GM12801 (cell line): ENCODE measurements around the gene ATP2B1.

Experiments used
- TF ChIP-seq, protein P1 (sequence below): IDR thresholded peaks from one replicate; pipeline ENCODE4 v1.5.1; 2011; ENCODE audit warnings: control low read depth; ENCODE audit not compliant: insufficient read length; ENCODE audit errors: extremely low read depth

The ATP2B1 gene

DNA sequence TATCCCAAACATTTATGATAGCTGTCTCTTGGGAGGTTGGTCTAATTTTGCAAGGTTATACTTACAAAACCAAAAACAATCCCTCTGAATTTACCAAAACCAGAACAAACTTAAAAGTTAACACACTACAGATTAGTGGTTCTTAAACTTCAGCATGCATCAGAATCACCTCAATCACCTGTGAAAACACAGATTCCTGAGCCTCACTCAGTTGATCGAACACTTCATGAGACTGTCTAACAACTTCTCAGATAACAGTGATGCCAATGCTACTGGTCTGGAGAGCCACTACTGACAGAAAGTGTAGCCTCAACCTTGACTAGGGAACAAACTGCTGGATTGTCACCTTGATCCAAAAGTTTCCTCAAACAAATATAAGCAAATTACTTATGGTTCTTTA lies 44.2 kb downstream of the ATP2B1 start:
- TF ChIP-seq, protein P1, sequence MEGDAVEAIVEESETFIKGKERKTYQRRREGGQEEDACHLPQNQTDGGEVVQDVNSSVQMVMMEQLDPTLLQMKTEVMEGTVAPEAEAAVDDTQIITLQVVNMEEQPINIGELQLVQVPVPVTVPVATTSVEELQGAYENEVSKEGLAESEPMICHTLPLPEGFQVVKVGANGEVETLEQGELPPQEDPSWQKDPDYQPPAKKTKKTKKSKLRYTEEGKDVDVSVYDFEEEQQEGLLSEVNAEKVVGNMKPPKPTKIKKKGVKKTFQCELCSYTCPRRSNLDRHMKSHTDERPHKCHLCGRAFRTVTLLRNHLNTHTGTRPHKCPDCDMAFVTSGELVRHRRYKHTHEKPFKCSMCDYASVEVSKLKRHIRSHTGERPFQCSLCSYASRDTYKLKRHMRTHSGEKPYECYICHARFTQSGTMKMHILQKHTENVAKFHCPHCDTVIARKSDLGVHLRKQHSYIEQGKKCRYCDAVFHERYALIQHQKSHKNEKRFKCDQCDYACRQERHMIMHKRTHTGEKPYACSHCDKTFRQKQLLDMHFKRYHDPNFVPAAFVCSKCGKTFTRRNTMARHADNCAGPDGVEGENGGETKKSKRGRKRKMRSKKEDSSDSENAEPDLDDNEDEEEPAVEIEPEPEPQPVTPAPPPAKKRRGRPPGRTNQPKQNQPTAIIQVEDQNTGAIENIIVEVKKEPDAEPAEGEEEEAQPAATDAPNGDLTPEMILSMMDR: no peak

DNA sequence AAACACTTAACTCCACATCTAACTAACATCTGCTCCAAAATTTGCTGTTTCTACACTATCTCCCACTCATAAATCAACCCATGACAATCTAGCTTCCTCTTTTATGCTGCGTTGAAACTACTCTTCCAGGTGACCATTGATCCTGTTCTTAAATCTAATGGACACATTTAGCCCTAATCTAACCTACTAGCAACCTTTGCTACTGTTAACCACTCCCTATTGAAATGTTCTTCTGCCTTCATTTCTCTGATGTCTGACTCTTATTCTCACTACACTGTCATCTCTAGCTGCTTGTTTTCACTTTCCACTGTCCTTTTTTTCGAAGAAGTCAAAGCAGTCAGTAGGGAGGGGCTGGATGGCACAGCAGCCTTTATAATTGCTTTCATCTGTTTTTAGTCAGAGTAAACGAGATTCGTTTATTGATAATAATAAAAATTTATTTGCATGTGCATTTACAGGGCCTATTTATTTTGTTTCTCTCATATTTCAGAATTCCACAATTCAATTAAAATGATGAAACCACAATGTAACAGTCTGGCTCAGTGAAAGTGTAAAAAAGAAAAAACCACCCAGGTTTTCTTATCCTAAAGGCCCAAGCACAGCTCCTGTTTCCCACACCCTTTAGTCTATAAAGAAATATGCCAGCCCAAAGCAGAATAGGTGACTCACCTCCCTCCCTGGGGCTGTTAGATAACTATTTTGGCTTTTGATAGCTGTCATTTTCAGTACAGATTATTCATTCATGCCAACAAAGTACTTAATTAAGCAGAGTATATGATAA lies 44.9 kb downstream of the ATP2B1 start:
- TF ChIP-seq, protein P1: no peak

DNA sequence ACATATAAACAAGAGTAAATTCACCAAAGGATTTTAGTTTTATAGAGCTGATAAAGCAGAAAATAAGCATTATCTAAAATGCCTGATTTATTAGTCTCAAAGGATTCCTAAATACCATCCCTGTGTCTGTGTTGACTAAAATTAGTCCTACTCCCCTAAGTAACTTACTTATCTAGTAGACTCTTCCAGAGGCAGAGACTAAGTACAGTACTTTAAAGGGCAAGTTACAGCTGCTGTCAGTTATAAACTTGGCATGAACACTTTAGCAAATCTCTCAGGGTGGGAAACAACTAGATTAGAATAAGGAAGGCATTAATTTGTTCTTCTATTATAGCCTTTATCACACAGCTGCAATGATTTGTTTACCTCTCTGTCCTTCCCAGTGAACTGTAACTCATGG lies 46.0 kb downstream of the ATP2B1 start:
- TF ChIP-seq, protein P1: no peak

DNA sequence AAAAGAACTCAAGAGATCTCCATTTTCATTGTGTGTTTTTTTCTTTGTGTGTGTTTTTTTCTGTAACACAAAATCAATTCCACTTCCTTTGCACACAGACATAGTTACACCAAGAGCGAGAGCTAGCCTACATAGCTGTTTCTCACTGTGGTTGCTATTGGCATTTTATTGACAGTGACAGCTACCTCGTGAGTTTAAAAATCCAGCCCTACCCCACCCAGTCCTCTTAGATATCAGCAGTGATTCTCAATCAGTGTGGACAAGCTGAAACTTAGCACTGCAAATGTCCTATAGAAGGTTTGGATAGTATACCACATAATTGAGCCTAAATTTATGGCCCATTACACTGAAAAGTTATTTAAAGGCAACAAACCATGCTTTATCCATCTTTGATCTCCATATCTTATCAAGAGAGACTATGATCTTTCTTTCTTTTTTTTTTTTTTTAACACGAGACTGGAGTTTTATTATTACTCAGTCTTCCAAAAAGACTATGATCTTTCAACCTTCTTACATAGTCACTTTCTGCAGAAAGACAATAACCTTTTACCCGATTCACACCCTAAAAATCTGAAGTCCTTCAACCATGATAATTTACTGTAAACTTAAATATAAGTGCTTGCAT lies 46.8 kb downstream of the ATP2B1 start:
- TF ChIP-seq, protein P1: no peak

DNA sequence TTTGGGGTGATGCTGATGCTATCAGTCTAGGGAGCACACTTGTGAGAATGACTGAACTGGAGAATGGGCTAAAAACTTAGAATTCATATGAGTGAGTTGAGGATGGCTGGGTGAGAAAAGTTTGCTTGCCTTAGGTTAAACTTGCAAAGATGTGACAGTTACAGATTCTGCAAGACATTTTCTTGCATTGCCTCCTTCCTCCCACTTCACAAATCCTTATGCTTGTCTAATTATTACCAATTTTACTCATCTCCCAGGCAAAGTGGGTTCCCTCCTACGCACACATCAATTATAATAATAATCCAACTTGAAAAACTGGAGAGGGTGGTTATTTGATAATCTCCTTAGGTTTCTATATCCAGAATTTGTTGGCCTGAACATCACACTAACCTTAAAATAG lies 50.9 kb downstream of the ATP2B1 start:
- TF ChIP-seq, protein P1: no peak

DNA sequence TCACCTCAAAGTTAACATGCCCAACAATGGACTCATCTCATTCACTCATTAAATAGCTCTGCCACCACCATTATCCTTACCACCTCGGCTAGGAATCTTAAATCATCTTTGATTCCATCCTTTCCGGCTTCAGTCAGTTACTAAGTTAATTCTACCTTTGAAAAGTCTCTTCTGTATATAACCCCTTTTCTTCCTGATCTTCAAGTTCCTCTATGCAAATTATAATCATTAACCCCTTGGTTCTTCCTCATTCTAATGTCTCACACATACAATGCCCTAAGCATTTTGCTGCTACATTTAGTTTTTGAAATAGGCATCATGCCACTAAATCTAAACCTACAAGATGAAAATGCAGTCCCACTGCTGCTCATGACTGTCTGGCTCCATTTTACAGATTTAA lies 51.6 kb downstream of the ATP2B1 start:
- TF ChIP-seq, protein P1: no peak

DNA sequence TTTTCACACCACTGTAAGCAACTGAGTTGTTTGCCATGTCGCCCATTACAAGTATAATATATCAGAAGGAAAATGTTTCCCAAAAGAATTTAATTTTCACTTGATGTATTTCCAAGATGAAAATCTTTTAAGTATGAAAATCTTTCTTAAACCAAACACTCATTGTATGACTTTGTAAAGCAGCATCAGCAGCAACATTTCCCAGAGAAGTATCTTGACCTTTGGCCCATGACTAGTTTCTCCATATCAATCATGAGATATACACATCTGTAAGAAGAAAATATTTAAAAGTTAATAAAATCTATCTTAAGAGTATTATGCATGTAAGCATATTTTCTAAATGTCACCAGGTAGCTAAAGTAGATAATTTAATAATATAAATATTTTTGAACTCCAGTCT lies 52.8 kb downstream of the ATP2B1 start:
- TF ChIP-seq, protein P1: no peak
